K562 (cell line): Measurements from ENCODE around the gene ZNF791. TPM values are rescaled to one million over a fixed set of nuclear protein-coding genes. Genes with fewer than 3 reads are reported as not detected.

Experiments
- ATF1 ChIP-seq, 2 experiments: fragments of 450-650 bp in 1 of 2; IDR thresholded peaks; 2 replicates each; pipeline ENCODE4 v1.6.1; 2016; ENCODE audit warnings: missing compliant biosample characterization in 1 of 2, missing genetic modification characterization in 1 of 2
- FOXP1 ChIP-seq: sonication (generic); formaldehyde crosslinking; IDR thresholded peaks from 2 replicates; pipeline ENCODE4 v1.8.0; 2022; ENCODE audit warnings: mild to moderate bottlenecking, missing genetic modification reagents
- GABPB1 ChIP-seq: sonication (generic); formaldehyde crosslinking; IDR thresholded peaks from 2 replicates; pipeline ENCODE4 v1.8.0; 2022; ENCODE audit warnings: mild to moderate bottlenecking, missing genetic modification reagents
- NCOA2 ChIP-seq, 2 experiments: fragments of 450-650 bp; IDR thresholded peaks; 2 replicates each; pipeline ENCODE4 v1.6.1; 2018; ENCODE audit warnings: mild to moderate bottlenecking in 2 of 2, moderate library complexity in 1 of 2; ENCODE audit not compliant: partially characterized antibody in 2 of 2
- NRF1 ChIP-seq, 2 experiments: fragments of 450-650 bp; IDR thresholded peaks in 1 of 2; conservative IDR thresholded peaks in 1 of 2; 2 replicates each; pipeline ENCODE4 v1.6.1; 2014; ENCODE audit warnings: mild to moderate bottlenecking in 2 of 2
- NUFIP1 ChIP-seq: fragments of 450-650 bp; IDR thresholded peaks from 2 replicates; pipeline ENCODE4 v1.6.1; 2018; ENCODE audit not compliant: partially characterized antibody
- PCBP2 ChIP-seq: fragments of 200-400 bp; formaldehyde crosslinking; IDR thresholded peaks from 2 replicates; pipeline ENCODE4 v1.6.1; 2018; ENCODE audit warnings: low read length, low read depth, mild to moderate bottlenecking, moderate library complexity; ENCODE audit not compliant: poor library complexity, severe bottlenecking
- PHF20 ChIP-seq: fragments of 450-650 bp; IDR thresholded peaks from 2 replicates; pipeline ENCODE4 v1.6.1; 2018; ENCODE audit not compliant: partially characterized antibody
- PHF8 ChIP-seq: fragments of 200-600 bp; sonication (generic); IDR thresholded peaks from 2 replicates; pipeline ENCODE4 v1.6.1; 2012; ENCODE audit warnings: mixed run types, mild to moderate bottlenecking, inconsistent platforms, low read length, moderate library complexity, borderline replicate concordance
- POLR3G ChIP-seq: IDR thresholded peaks from 2 replicates; pipeline ENCODE4 v1.6.1; 2011; ENCODE audit not compliant: insufficient read length, insufficient replicate concordance; ENCODE audit errors: extremely low read depth
- SP1 ChIP-seq: sonication (generic); formaldehyde crosslinking; IDR thresholded peaks from 2 replicates; pipeline ENCODE4 v1.8.1; 2022; ENCODE audit warnings: mild to moderate bottlenecking, missing genetic modification reagents
- TAF7 ChIP-seq: fragments of 450-650 bp; IDR thresholded peaks from 2 replicates; pipeline ENCODE4 v1.6.1; 2016; ENCODE audit warnings: missing genetic modification characterization, missing compliant biosample characterization
- TCF3 ChIP-seq: sonication (generic); formaldehyde crosslinking; IDR thresholded peaks from 2 replicates; pipeline ENCODE4 v1.4.0; 2020; ENCODE audit warnings: mild to moderate bottlenecking, missing genetic modification reagents
- TCF7L2 ChIP-seq: fragments of 150-350 bp; IDR thresholded peaks from 2 replicates; pipeline ENCODE4 v1.6.1; 2016; ENCODE audit warnings: low read depth, mild to moderate bottlenecking, low read length, moderate library complexity
- TEAD1 ChIP-seq, 2 experiments: fragments of 450-650 bp in 1 of 2; sonication (generic) in 1 of 2; formaldehyde crosslinking; IDR thresholded peaks; 2 replicates each; pipeline versions ENCODE4 v1.4.0 to v1.8.0; 2020 to 2022; ENCODE audit warnings: mild to moderate bottlenecking in 2 of 2, missing genetic modification reagents in 1 of 2
- ZNF668 ChIP-seq: fragments of 250-450 bp; sonication (Bioruptor Pico); IDR thresholded peaks from 2 replicates; pipeline ENCODE4 v1.8.0; 2022; ENCODE audit warnings: mild to moderate bottlenecking, inconsistent platforms
- ZSCAN32 ChIP-seq: fragments of 450-650 bp; formaldehyde crosslinking; IDR thresholded peaks from 2 replicates; pipeline ENCODE4 v1.4.0; 2020; ENCODE audit warnings: mild to moderate bottlenecking, moderate library complexity
- polyA plus RNA-seq, 8 experiments: library from polyadenylated mRNA; depleted of rRNA in 4 of 8; stranded (reverse) in 5 of 8; unstranded in 3 of 8; fragments of >200 nt; fragmentation: Nextera tagmentation in 2 of 8; fragmentation: Illumina TruSeq in 1 of 8; extraction: Ambion mirVana in 2 of 8; extraction: Trizol in 1 of 8; gene quantifications; 2 replicates each; pipeline versions ENCODE4 v1.2.1 to v1.2.3, GENCODE V29; 2011 to 2014; ENCODE audit warnings: inconsistent platforms in 1 of 8, missing spikeins in 1 of 8
- total RNA-seq, 7 experiments: library from RNA; depleted of rRNA in 6 of 7; stranded (reverse); fragments of >200 nt in 6 of 7; fragmentation: Illumina TruSeq in 2 of 7; extraction: Trizol in 2 of 7; gene quantifications; 2 replicates each; pipeline versions ENCODE4 v1.2.1 to v1.2.3, GENCODE V29; 2011 to 2021; ENCODE audit warnings: low replicate concordance in 1 of 7
- TF ChIP-seq, protein P1 (sequence below): fragments of 250-450 bp; sonication (Bioruptor Pico); IDR thresholded peaks from 2 replicates; pipeline ENCODE4 v1.9.0; 2021; ENCODE audit warnings: mild to moderate bottlenecking, inconsistent platforms
- TF ChIP-seq, protein P2 (sequence below): fragments of 450-650 bp; IDR thresholded peaks from 2 replicates; pipeline ENCODE4 v1.6.1; 2017; ENCODE audit warnings: antibody characterized with exemption, mild to moderate bottlenecking
- TF ChIP-seq, protein P3 (sequence below): sonication (generic); formaldehyde crosslinking; IDR thresholded peaks from 2 replicates; pipeline ENCODE4 v1.8.0; 2022; ENCODE audit warnings: mild to moderate bottlenecking, missing genetic modification reagents

Gene ZNF791
- total and polyA plus RNA-seq, 9 of the 15 experiments (the other 6 are each of a cell fraction or from before 2014, with no cell fraction given), result 7.8 to 22.7 (median 13.1) TPM

DNA sequence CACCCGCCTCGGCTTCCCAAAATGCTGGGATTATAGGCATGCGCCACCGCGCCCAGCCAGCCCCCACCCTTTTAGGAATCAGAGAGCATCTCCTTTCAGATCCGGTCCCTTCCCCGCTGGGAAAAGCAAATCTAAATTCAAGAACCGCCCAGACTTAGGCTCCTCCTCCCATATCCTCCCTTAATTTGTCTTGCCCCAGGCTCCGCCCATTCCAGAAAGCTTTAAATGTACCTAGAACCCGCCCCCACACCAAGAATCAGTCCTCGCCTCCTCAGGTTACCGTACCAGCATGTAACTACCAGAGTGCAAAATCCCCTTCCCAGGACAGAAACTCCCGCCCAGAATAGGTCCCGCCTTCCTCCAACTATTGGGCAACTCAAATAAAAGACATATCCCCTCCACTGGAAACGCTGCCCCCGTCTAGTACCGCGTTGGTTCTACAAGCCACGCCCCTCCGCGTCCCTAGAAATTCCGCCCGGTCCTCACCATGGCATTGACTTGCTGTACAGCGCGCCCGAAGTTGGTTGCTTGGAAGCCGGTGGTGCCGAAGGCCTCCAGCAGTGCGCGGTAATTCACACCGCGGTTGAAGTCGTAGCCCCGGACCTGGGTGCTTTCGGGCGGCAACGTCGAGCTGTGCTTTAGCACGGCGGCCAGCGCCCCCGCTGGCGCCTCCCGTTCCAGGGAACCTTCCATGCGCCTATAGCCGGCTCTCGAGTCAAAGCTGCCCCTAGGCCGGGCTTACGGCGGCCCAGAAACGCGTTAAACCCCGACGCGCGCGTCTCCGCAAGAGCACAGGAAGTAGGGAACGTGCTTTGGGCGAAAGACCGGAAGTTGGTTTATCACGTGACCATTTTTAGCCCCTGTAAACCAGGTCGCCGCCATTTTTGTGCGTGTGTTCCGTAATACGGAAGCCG is 70.6 kb downstream of the ZNF791 start, which contains the start of gene DHPS (continued):
- TF ChIP-seq, protein P1, sequence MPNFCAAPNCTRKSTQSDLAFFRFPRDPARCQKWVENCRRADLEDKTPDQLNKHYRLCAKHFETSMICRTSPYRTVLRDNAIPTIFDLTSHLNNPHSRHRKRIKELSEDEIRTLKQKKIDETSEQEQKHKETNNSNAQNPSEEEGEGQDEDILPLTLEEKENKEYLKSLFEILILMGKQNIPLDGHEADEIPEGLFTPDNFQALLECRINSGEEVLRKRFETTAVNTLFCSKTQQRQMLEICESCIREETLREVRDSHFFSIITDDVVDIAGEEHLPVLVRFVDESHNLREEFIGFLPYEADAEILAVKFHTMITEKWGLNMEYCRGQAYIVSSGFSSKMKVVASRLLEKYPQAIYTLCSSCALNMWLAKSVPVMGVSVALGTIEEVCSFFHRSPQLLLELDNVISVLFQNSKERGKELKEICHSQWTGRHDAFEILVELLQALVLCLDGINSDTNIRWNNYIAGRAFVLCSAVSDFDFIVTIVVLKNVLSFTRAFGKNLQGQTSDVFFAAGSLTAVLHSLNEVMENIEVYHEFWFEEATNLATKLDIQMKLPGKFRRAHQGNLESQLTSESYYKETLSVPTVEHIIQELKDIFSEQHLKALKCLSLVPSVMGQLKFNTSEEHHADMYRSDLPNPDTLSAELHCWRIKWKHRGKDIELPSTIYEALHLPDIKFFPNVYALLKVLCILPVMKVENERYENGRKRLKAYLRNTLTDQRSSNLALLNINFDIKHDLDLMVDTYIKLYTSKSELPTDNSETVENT (CRISPR knock-in tag), result 0 out of 2 replicates have a peak, but pooled peaks have one; percentile 51
- TF ChIP-seq, protein P2, sequence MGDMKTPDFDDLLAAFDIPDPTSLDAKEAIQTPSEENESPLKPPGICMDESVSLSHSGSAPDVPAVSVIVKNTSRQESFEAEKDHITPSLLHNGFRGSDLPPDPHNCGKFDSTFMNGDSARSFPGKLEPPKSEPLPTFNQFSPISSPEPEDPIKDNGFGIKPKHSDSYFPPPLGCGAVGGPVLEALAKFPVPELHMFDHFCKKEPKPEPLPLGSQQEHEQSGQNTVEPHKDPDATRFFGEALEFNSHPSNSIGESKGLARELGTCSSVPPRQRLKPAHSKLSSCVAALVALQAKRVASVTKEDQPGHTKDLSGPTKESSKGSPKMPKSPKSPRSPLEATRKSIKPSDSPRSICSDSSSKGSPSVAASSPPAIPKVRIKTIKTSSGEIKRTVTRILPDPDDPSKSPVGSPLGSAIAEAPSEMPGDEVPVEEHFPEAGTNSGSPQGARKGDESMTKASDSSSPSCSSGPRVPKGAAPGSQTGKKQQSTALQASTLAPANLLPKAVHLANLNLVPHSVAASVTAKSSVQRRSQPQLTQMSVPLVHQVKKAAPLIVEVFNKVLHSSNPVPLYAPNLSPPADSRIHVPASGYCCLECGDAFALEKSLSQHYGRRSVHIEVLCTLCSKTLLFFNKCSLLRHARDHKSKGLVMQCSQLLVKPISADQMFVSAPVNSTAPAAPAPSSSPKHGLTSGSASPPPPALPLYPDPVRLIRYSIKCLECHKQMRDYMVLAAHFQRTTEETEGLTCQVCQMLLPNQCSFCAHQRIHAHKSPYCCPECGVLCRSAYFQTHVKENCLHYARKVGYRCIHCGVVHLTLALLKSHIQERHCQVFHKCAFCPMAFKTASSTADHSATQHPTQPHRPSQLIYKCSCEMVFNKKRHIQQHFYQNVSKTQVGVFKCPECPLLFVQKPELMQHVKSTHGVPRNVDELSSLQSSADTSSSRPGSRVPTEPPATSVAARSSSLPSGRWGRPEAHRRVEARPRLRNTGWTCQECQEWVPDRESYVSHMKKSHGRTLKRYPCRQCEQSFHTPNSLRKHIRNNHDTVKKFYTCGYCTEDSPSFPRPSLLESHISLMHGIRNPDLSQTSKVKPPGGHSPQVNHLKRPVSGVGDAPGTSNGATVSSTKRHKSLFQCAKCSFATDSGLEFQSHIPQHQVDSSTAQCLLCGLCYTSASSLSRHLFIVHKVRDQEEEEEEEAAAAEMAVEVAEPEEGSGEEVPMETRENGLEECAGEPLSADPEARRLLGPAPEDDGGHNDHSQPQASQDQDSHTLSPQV, result no peak
- TF ChIP-seq PCBP2 (no peak), PHF8 (peak; percentile 98), ZSCAN32 (CRISPR knock-in tag) (0 out of 2 replicates have a peak, but pooled peaks have one; percentile 26), SP1 (CRISPR knock-in tag) (peak; percentile 77), NRF1 (conservative IDR thresholded peaks at IDR 0.05 in 1 of 2, IDR thresholded peaks at IDR 0.05 in 1 of 2) (peak; percentile 58 to 67), GABPB1 (CRISPR knock-in tag) (peak; percentile 93), TCF7L2 (peak; percentile 88), FOXP1 (CRISPR knock-in tag) (peak; percentile 97), TEAD1 (CRISPR knock-in tag; IDR thresholded peaks at IDR 0.05) (peak in 1 of 2 experiments; percentile 93; a peak in 2 of 4 replicates), ZNF668 (CRISPR knock-in tag) (peak; percentile 38; the same call in 1 of the 2 replicates), ATF1 (CRISPR knock-in tag; IDR thresholded peaks at IDR 0.05) (no peak), ATF1 (tag; IDR thresholded peaks at IDR 0.05) (peak; percentile 89), NUFIP1 (no peak), POLR3G (no peak), NCOA2 (IDR thresholded peaks at IDR 0.05; ENCODE audit: partially characterized antibody in 2 of 2) (no peak), TCF3 (no peak; the same call in 1 of the 2 replicates), PHF20 (peak; percentile 90), TAF7 (tag) (peak; percentile 82)
- TF ChIP-seq, protein P3, sequence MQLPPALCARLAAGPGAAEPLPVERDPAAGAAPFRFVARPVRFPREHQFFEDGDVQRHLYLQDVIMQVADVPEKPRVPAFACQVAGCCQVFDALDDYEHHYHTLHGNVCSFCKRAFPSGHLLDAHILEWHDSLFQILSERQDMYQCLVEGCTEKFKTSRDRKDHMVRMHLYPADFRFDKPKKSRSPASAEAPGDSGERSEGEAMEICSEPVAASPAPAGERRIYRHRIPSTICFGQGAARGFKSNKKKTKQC (CRISPR knock-in tag), result peak; percentile 91
